Stimulated activated CD8-positive, alpha-beta memory T cell treated with anti-CD3 and anti-CD28 coated beads, Interleukin-7, amount 100 ng/mL, for 48 hours (primary cell): Measurements from ENCODE around the gene PPP2R5C.

Experiments
- DNase-seq, 2 donors: peaks; one replicate each; pipeline ENCODE4 v3.0.0-alpha.2; 2020; ENCODE audit warnings: low read depth in 1 of 2; ENCODE audit errors: extremely low read depth in 1 of 2

Gene PPP2R5C

GRCh38 chr14:101838476-101838875 is 77.0 kb downstream of the PPP2R5C start:
- no peak for DNase-seq

- no peak for DNase-seq
These were observed 77.7 kb downstream of the PPP2R5C start for GRCh38 chr14:101839236-101839635.

- DNase-seq: no peak
These were observed 78.2 kb downstream of the PPP2R5C start for GRCh38 chr14:101839661-101840060.

- DNase-seq: no peak
These were observed 79.3 kb downstream of the PPP2R5C start for GRCh38 chr14:101840649-101841369.

- no peak for DNase-seq
These were observed 81.5 kb downstream of the PPP2R5C start for GRCh38 chr14:101843038-101843437.

GRCh38 chr14:101843665-101844064 is 82.2 kb downstream of the PPP2R5C start:
- peak in 1 of 2 donors; percentile 51 for DNase-seq

- no peak for DNase-seq
These were observed 82.7 kb downstream of the PPP2R5C start for GRCh38 chr14:101844219-101844618.

GRCh38 chr14:101844751-101845150 is 83.2 kb downstream of the PPP2R5C start:
- DNase-seq: no peak

- DNase-seq: no peak
These were observed 84.0 kb downstream of the PPP2R5C start for GRCh38 chr14:101845496-101845895.

- DNase-seq: no peak
These were observed 84.4 kb downstream of the PPP2R5C start for GRCh38 chr14:101845896-101846295.

- DNase-seq: no peak
These were observed 87.6 kb downstream of the PPP2R5C start for GRCh38 chr14:101849125-101849524.

GRCh38 chr14:101849640-101850039 is 88.1 kb downstream of the PPP2R5C start:
- no peak for DNase-seq

GRCh38 chr14:101851183-101851582 is 89.7 kb downstream of the PPP2R5C start:
- DNase-seq: no peak

- no peak for DNase-seq
These were observed 90.4 kb downstream of the PPP2R5C start for GRCh38 chr14:101851736-101852405.

GRCh38 chr14:101852785-101853184 is 91.3 kb downstream of the PPP2R5C start:
- no peak for DNase-seq

- no peak for DNase-seq
These were observed 92.0 kb downstream of the PPP2R5C start for GRCh38 chr14:101853455-101854018.

GRCh38 chr14:101854366-101854765 is 92.9 kb downstream of the PPP2R5C start:
- DNase-seq: no peak

GRCh38 chr14:101855958-101856357 is 94.4 kb downstream of the PPP2R5C start:
- no peak for DNase-seq

GRCh38 chr14:101856536-101856935 is 95.0 kb downstream of the PPP2R5C start:
- no peak for DNase-seq

GRCh38 chr14:101857226-101857625 is 95.7 kb downstream of the PPP2R5C start:
- no peak for DNase-seq

- no peak for DNase-seq
These were observed 97.5 kb downstream of the PPP2R5C start for GRCh38 chr14:101858791-101859537.
